ENCODE measurements around the gene SLC22A31. TPM values are rescaled to one million over a fixed set of nuclear protein-coding genes. Genes with fewer than 3 reads are reported as not detected.

The SLC22A31 gene
- total RNA-seq, 1 experiment from 2014 or later, result 53.7 TPM

DNA sequence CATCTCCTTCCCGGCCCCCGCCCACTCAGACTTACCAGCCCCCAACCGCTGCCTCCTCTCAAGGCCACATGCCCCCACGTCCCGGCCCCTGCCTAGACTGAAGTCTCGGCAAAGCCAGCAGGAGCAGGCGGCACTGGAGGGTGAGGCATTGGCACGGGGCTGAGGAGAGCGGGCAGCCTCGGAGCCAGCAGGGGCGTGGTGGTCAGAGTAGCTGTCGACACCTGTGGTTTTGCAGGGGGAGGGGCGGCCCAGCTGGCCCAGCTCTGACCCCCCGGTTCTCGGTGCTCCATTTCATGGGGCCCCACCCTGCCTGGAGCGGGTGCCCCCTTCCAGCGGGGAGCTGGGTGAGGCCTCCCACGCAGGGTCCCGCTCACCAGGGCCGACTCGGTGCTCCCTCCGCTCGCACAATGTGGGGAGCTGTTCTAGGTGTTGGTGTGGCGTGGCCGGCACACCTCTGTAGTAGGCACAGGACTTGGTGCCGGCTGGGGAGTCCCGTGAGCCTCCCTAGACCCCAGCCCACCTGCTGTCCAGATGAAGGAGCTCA is 24.1 kb downstream of the SLC22A31 start (continued):
- TF ChIP-seq ZNF274 (IDR thresholded peaks at IDR 0.05; ENCODE audit: low read depth, low read length) (no peak), ELF1 (IDR thresholded peaks at IDR 0.05; ENCODE audit: borderline replicate concordance, low read depth) (no peak)

DNA sequence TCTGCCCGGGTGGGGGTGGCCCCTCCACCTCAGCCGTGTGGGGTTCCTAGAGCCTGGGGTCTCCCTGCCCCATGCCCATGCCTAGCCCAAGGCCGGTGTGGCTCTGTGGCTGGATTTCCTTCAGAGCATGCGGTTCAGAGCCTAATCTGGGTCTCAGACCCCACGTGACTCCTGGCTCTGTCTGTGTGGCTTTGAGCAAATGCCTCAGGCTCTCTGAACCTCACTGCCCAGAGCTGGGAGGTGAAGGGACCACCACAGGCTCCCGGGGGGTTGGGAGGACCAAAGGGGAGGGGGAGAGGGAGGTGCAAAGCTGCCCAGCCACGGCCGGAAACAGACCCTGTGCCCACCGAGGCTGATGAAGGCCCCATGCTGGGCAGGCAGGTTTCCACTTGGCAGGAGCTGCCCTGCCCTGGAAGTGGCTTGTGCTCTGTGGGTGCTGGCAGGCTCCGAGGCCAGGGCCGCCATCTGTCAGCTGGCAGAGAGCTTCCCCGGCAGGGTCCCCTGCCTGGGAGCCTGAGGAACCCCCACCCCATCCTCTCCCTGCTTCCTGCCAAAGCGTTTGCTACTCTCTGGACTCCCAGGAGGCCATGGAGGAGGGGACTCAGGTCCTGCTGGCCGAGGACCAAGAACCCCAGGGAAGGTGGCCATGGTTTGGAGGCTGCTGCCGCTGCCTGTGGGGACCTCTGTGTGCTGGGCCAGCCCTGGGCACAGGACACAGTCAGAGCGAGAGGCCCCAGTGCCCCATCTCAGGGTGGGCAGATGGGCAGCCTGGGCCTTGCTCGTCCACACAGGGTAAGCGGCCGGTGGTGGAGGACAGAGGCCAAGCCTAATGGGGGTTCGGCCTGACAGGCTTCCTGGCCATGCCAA is 24.8 kb downstream of the SLC22A31 start:
- intact Hi-C loops (cut with micrococcal nuclease), result no loop called here
- ChIA-PET RAD21 (ENCODE audit: low non-redundant PET in 1 of 2, low total read pairs in 2 of 2, uncharacterized antibody in 2 of 2, unreplicated experiment in 2 of 2) (no interaction called here), POLR2A (no interaction called here), CTCF (interaction anchor here (1.0 kb wide), 1 partner anchor 17 kb away, joined by 3 read pairs; no protein-coding TSS in a partner anchor)
- H3K9me3 ChIP-seq (ENCODE audit: control insufficient read depth in 1 of 2, insufficient read depth in 1 of 2, low read depth in 1 of 2, low read length in 2 of 2), result no peaks in the 10 kb centered on the region
- H3K9me2 ChIP-seq (ENCODE audit: insufficient read depth), result no peaks in the 10 kb centered on the region
- no peaks in the 10 kb centered on the region for H3K79me2 ChIP-seq (ENCODE audit: insufficient read depth, low read length)
- H3K4me2 ChIP-seq (ENCODE audit: low read length), result no peak overlapping the region
- H3K9ac ChIP-seq (ENCODE audit: low read length), result no peak overlapping the region
- no peaks in the 10 kb centered on the region for H3K27me3 ChIP-seq (ENCODE audit: insufficient read depth, low read length)
- no peaks in the 10 kb centered on the region for H4K20me1 ChIP-seq (ENCODE audit: insufficient read depth)
- no peak overlapping the region for H3K4me3 ChIP-seq (replicated peaks in 1 of 2; ENCODE audit: low read depth in 1 of 2, low read length in 2 of 2)
- no peak overlapping the region for H2AFZ ChIP-seq (ENCODE audit: low read depth, low read length, poor library complexity, severe bottlenecking)
- peaks cover 12 to 16% of the 10 kb centered on the region in 2 experiments for H3K4me1 ChIP-seq (ENCODE audit: control insufficient read depth in 1 of 2, insufficient read depth in 2 of 2, low read length in 2 of 2)
- H3K36me3 ChIP-seq (ENCODE audit: control insufficient read depth in 1 of 2, insufficient read depth in 2 of 2, low read length in 2 of 2), result no peaks in the 10 kb centered on the region
- DNase-seq (ENCODE audit: low read depth, low spot score) (no peak), ATAC-seq (no peak)
- TF ChIP-seq, protein P1, sequence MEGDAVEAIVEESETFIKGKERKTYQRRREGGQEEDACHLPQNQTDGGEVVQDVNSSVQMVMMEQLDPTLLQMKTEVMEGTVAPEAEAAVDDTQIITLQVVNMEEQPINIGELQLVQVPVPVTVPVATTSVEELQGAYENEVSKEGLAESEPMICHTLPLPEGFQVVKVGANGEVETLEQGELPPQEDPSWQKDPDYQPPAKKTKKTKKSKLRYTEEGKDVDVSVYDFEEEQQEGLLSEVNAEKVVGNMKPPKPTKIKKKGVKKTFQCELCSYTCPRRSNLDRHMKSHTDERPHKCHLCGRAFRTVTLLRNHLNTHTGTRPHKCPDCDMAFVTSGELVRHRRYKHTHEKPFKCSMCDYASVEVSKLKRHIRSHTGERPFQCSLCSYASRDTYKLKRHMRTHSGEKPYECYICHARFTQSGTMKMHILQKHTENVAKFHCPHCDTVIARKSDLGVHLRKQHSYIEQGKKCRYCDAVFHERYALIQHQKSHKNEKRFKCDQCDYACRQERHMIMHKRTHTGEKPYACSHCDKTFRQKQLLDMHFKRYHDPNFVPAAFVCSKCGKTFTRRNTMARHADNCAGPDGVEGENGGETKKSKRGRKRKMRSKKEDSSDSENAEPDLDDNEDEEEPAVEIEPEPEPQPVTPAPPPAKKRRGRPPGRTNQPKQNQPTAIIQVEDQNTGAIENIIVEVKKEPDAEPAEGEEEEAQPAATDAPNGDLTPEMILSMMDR (IDR thresholded peaks at IDR 0.05 in 2 of 3, conservative IDR thresholded peaks at IDR 0.05 in 1 of 3; ENCODE audit: borderline replicate concordance in 1 of 3, insufficient read depth in 1 of 3, low read depth in 2 of 3, low read length in 2 of 3), result no peak
- TF ChIP-seq POLR2AphosphoS5 (IDR thresholded peaks at IDR 0.05; ENCODE audit: low read depth, low read length) (no peak), ZFX (IDR thresholded peaks at IDR 0.05) (no peak)
- no TSS peak for BruUV-seq (replicated peaks)
- H3K27ac ChIP-seq (ENCODE audit: low read depth, low read length), result no peak overlapping the region; the same call in 1 of the 2 replicates

Data from HCT116 (cell line).